HEK293 (cell line): Measurements from ENCODE around the gene POGLUT2.

Source experiments
- TCF7L2 ChIP-seq: IDR thresholded peaks from 2 replicates; pipeline ENCODE4 v1.6.1; 2011; ENCODE audit warnings: low read depth, mild to moderate bottlenecking, inconsistent platforms, low read length, moderate library complexity, borderline replicate concordance
- ZNF10 ChIP-seq: fragments of 450-650 bp; formaldehyde crosslinking; IDR thresholded peaks from 2 replicates; pipeline ENCODE4 v1.5.1; 2017; ENCODE audit warnings: missing biosample characterization, missing genetic modification characterization
- ZNF624 ChIP-seq: fragments of 450-650 bp; formaldehyde crosslinking; IDR thresholded peaks from 2 replicates; pipeline ENCODE4 v1.5.1; 2017; ENCODE audit warnings: missing biosample characterization, missing genetic modification characterization
- ZSCAN16 ChIP-seq: fragments of 450-650 bp; formaldehyde crosslinking; IDR thresholded peaks from 2 replicates; pipeline ENCODE4 v1.5.1; 2016; ENCODE audit warnings: missing biosample characterization, missing genetic modification characterization
- TF ChIP-seq, protein P1 (sequence below): sonication (generic); formaldehyde crosslinking; IDR thresholded peaks from 2 replicates; pipeline ENCODE4 v1.8.1; 2022; ENCODE audit warnings: mild to moderate bottlenecking, moderate library complexity, missing genetic modification reagents

GRCh38 chr13:102769679-102770078 is 29.1 kb downstream of the POGLUT2 start:
- no peak for TF ChIP-seq ZNF624 (tag by site-specific recombination)
- TF ChIP-seq ZSCAN16 = no peak
- TF ChIP-seq ZNF10 (tag by site-specific recombination) = no peak
- no peak for TF ChIP-seq TCF7L2
- TF ChIP-seq, protein P1, sequence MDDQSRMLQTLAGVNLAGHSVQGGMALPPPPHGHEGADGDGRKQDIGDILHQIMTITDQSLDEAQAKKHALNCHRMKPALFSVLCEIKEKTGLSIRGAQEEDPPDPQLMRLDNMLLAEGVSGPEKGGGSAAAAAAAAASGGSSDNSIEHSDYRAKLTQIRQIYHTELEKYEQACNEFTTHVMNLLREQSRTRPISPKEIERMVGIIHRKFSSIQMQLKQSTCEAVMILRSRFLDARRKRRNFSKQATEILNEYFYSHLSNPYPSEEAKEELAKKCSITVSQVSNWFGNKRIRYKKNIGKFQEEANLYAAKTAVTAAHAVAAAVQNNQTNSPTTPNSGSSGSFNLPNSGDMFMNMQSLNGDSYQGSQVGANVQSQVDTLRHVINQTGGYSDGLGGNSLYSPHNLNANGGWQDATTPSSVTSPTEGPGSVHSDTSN (CRISPR knock-in tag) = no peak
